ENCODE results near the gene PPP1R3D.

Gene PPP1R3D

GRCh38 chr20:59939052-59939878, 840 bp downstream of the PPP1R3D start:
- H3K4me1 Mint-ChIP-seq (ENCODE audit: low read depth) = peaks cover 50% of the 10 kb centered on the region
- no peaks in the 10 kb centered on the region for H3K27me3 Mint-ChIP-seq
- peak overlapping the region; percentile 88 for H3K4me3 Mint-ChIP-seq
- H3K9me3 Mint-ChIP-seq = peaks cover 2% of the 10 kb centered on the region
- peak overlapping the region; percentile 77 for H3K27ac Mint-ChIP-seq
- peak; percentile 39 for DNase-seq
- H3K36me3 Mint-ChIP-seq (ENCODE audit: low read depth) = peaks cover 50% of the 10 kb centered on the region

GRCh38 chr20:59938696-59939051, 1.4 kb downstream of the PPP1R3D start:
- Mint-ChIP-seq H3K27ac (peak overlapping the region; percentile 77), H3K27me3 (no peaks in the 10 kb centered on the region), H3K4me1 (ENCODE audit: low read depth) (peaks cover 52% of the 10 kb centered on the region), H3K4me3 (peak overlapping the region; percentile 76), H3K36me3 (ENCODE audit: low read depth) (peaks cover 44% of the 10 kb centered on the region), H3K9me3 (peaks cover 2% of the 10 kb centered on the region)
- no peak for DNase-seq

- Mint-ChIP-seq H3K4me3 (peak overlapping the region; percentile 76), H3K27ac (peak overlapping the region; percentile 77), H3K36me3 (ENCODE audit: low read depth) (peaks cover 41% of the 10 kb centered on the region), H3K4me1 (ENCODE audit: low read depth) (peaks cover 52% of the 10 kb centered on the region), H3K27me3 (no peaks in the 10 kb centered on the region), H3K9me3 (peaks cover 2% of the 10 kb centered on the region)
- DNase-seq = no peak
Measured at GRCh38 chr20:59938221-59938620, 1.9 kb downstream of the PPP1R3D start.

- DNase-seq = no peak
- H3K36me3 Mint-ChIP-seq (ENCODE audit: low read depth) = peaks cover 31% of the 10 kb centered on the region
- H3K9me3 Mint-ChIP-seq = peaks cover 2% of the 10 kb centered on the region
- peaks cover 51% of the 10 kb centered on the region for H3K4me1 Mint-ChIP-seq (ENCODE audit: low read depth)
- H3K27ac Mint-ChIP-seq = no peak overlapping the region
- no peak overlapping the region for H3K4me3 Mint-ChIP-seq
- no peaks in the 10 kb centered on the region for H3K27me3 Mint-ChIP-seq
Measured at GRCh38 chr20:59937150-59937549, 3.0 kb downstream of the PPP1R3D start.

- Mint-ChIP-seq H3K4me3 (no peak overlapping the region), H3K4me1 (ENCODE audit: low read depth) (peaks cover 51% of the 10 kb centered on the region), H3K27ac (no peak overlapping the region), H3K36me3 (ENCODE audit: low read depth) (peaks cover 25% of the 10 kb centered on the region), H3K27me3 (peaks cover 2% of the 10 kb centered on the region), H3K9me3 (peaks cover 2% of the 10 kb centered on the region)
- no peak for DNase-seq
Measured at GRCh38 chr20:59936409-59936808, 3.7 kb downstream of the PPP1R3D start.

GRCh38 chr20:59935457-59936185, 4.5 kb downstream of the PPP1R3D start:
- Mint-ChIP-seq H3K9me3 (peaks cover 2% of the 10 kb centered on the region), H3K27ac (no peak overlapping the region), H3K36me3 (ENCODE audit: low read depth) (peaks cover 18% of the 10 kb centered on the region), H3K4me1 (ENCODE audit: low read depth) (peaks cover 49% of the 10 kb centered on the region), H3K27me3 (peaks cover 2% of the 10 kb centered on the region), H3K4me3 (no peak overlapping the region)
- no peak for DNase-seq

- H3K27ac Mint-ChIP-seq = peak overlapping the region; percentile 57
- peaks cover 46% of the 10 kb centered on the region for H3K4me1 Mint-ChIP-seq (ENCODE audit: low read depth)
- DNase-seq = peak; percentile 88
- H3K9me3 Mint-ChIP-seq = peaks cover 2% of the 10 kb centered on the region
- H3K27me3 Mint-ChIP-seq = peaks cover 2% of the 10 kb centered on the region
- H3K36me3 Mint-ChIP-seq (ENCODE audit: low read depth) = peaks cover 12% of the 10 kb centered on the region
- peak overlapping the region; percentile 70 for H3K4me3 Mint-ChIP-seq
Measured at GRCh38 chr20:59933849-59934585, 6.1 kb downstream of the PPP1R3D start.

GRCh38 chr20:59933296-59933848, 6.7 kb downstream of the PPP1R3D start, which contains the start of gene SYCP2:
TSS of gene SYCP2 (minus strand) at chr20:59933637. CDS start at chr20:59922413, 11,224 bp downstream.
- Mint-ChIP-seq H3K27ac (peak within 1 kb of the TSS; percentile 57), H3K36me3 (ENCODE audit: low read depth) (peaks cover 6% of the 10 kb centered on the region), H3K4me3 (peak within 1 kb of the TSS; percentile 70), H3K9me3 (no peaks in the 10 kb centered on the region), H3K4me1 (ENCODE audit: low read depth) (peaks cover 39% of the 10 kb centered on the region), H3K27me3 (peaks cover 2% of the 10 kb centered on the region)
- DNase-seq = peak; percentile 74

GRCh38 chr20:59932616-59933295, 7.3 kb downstream of the PPP1R3D start:
- H3K9me3 Mint-ChIP-seq = no peaks in the 10 kb centered on the region
- peak overlapping the region; percentile 45 for H3K4me3 Mint-ChIP-seq
- H3K27ac Mint-ChIP-seq = no peak overlapping the region
- H3K4me1 Mint-ChIP-seq (ENCODE audit: low read depth) = peaks cover 33% of the 10 kb centered on the region
- H3K27me3 Mint-ChIP-seq = peaks cover 2% of the 10 kb centered on the region
- H3K36me3 Mint-ChIP-seq (ENCODE audit: low read depth) = no peaks in the 10 kb centered on the region
- DNase-seq = no peak

- no peak for DNase-seq
- Mint-ChIP-seq H3K27ac (peak overlapping the region; percentile 79), H3K36me3 (ENCODE audit: low read depth) (no peaks in the 10 kb centered on the region), H3K4me1 (ENCODE audit: low read depth) (peaks cover 26% of the 10 kb centered on the region), H3K27me3 (peaks cover 2% of the 10 kb centered on the region), H3K4me3 (peak overlapping the region; percentile 23), H3K9me3 (no peaks in the 10 kb centered on the region)
Measured at GRCh38 chr20:59931511-59932312, 8.4 kb downstream of the PPP1R3D start.

GRCh38 chr20:59925899-59926298, 14.2 kb downstream of the PPP1R3D start:
- Mint-ChIP-seq H3K4me3 (no peak overlapping the region), H3K27me3 (peaks cover 9% of the 10 kb centered on the region), H3K9me3 (no peaks in the 10 kb centered on the region), H3K36me3 (ENCODE audit: low read depth) (no peaks in the 10 kb centered on the region), H3K27ac (no peak overlapping the region), H3K4me1 (ENCODE audit: low read depth) (no peaks in the 10 kb centered on the region)
- no peak for DNase-seq

GRCh38 chr20:59925359-59925758, 14.7 kb downstream of the PPP1R3D start:
- Mint-ChIP-seq H3K36me3 (ENCODE audit: low read depth) (no peaks in the 10 kb centered on the region), H3K4me3 (no peak overlapping the region)

GRCh38 chr20:59923514-59923913, 16.6 kb downstream of the PPP1R3D start:
- Mint-ChIP-seq H3K9me3 (no peaks in the 10 kb centered on the region), H3K4me3 (no peak overlapping the region), H3K27me3 (peaks cover 9% of the 10 kb centered on the region), H3K27ac (no peak overlapping the region), H3K4me1 (ENCODE audit: low read depth) (no peaks in the 10 kb centered on the region), H3K36me3 (ENCODE audit: low read depth) (no peaks in the 10 kb centered on the region)
- no peak for DNase-seq

More at GRCh38 chr20:59925359-59925758, 14.7 kb downstream of the PPP1R3D start:
- no peak overlapping the region for H3K27ac Mint-ChIP-seq
- DNase-seq = no peak
- peaks cover 9% of the 10 kb centered on the region for H3K27me3 Mint-ChIP-seq
- no peaks in the 10 kb centered on the region for H3K4me1 Mint-ChIP-seq (ENCODE audit: low read depth)
- no peaks in the 10 kb centered on the region for H3K9me3 Mint-ChIP-seq

All from activated T-cell treated with anti-CD3 and anti-CD28 coated beads, Interleukin-2, amount 50 U/mL, for 24 hours (primary cell).